Small intestine (tissue), 7 donors: ENCODE measurements around the gene ARID2. TPM values are rescaled to one million over a fixed set of nuclear protein-coding genes. Genes with fewer than 3 reads are reported as not detected.

Source experiments
- DNase-seq, 2 donors: peaks; one replicate each; pipeline versions ENCODE4 v3.0.0 to v3.0.0-alpha.2; 2013
- FAIRE-seq: peaks from 2 replicates; lab custom pipeline; 2012; peaks lifted over from hg19 to GRCh38; lab: Jason Lieb, UNC
- H3K27ac ChIP-seq, 3 donors: one replicate each; pipeline ENCODE4 v1.5.1; 2013; ENCODE audit warnings: low read length in 2 of 3, mild to moderate bottlenecking in 2 of 3, control low read depth in 1 of 3, inconsistent platforms in 1 of 3, low read depth in 1 of 3, moderate library complexity in 1 of 3
- H3K27me3 ChIP-seq, 3 donors: one replicate each; pipeline ENCODE4 v1.6.1; 2013; ENCODE audit warnings: low read length in 3 of 3, inconsistent platforms in 1 of 3; ENCODE audit not compliant: control insufficient read depth in 3 of 3, insufficient read depth in 3 of 3
- H3K36me3 ChIP-seq, 3 donors: one replicate each; pipeline ENCODE4 v1.6.1; 2013; ENCODE audit warnings: low read length in 3 of 3, inconsistent platforms in 1 of 3, low read depth in 1 of 3, mild to moderate bottlenecking in 1 of 3, moderate library complexity in 1 of 3; ENCODE audit not compliant: control insufficient read depth in 3 of 3, insufficient read depth in 2 of 3
- H3K4me1 ChIP-seq, 3 donors: one replicate each; pipeline ENCODE4 v1.6.1; 2013; ENCODE audit warnings: low read length in 2 of 3, inconsistent platforms in 1 of 3, low read depth in 1 of 3, mild to moderate bottlenecking in 1 of 3, moderate library complexity in 1 of 3; ENCODE audit not compliant: control insufficient read depth in 3 of 3, insufficient read depth in 2 of 3
- H3K4me3 ChIP-seq, 3 donors: one replicate each; pipeline ENCODE4 v1.5.1; 2013; ENCODE audit warnings: low read length in 3 of 3, control low read depth in 1 of 3, inconsistent platforms in 1 of 3, low read depth in 1 of 3, mild to moderate bottlenecking in 1 of 3, moderate library complexity in 1 of 3
- H3K9me3 ChIP-seq, 2 donors: one replicate each; pipeline ENCODE4 v1.6.1; 2013; ENCODE audit warnings: low read depth in 1 of 2, low read length in 1 of 2; ENCODE audit not compliant: control insufficient read depth in 2 of 2, insufficient read depth in 1 of 2
- WGBS, 3 donors: extraction: QIAGEN DNeasy Blood & Tissue Kit; methylation state at CpG; one replicate each; pipeline ENCODE4 v1.1.7; 2013; 5-methylcytosine and 5-hydroxymethylcytosine counted together
- polyA plus RNA-seq, 4 donors: library from polyadenylated mRNA; stranded (reverse) in 3 of 4; unstranded in 1 of 4; fragments of 200-250 nt in 3 of 4; fragments of 120-200 nt in 1 of 4; gene quantifications; one replicate each; pipeline versions ENCODE4 v1.2.1 to v1.2.3, GENCODE V29; 2013
- donor health status: healthy with polysubstance abuse.
- donor health status: control.
- donor health status: control.
- donor health status: Bipolar disorder and iron deficiency.
- donor health status: healthy.

Gene ARID2
- polyA plus RNA-seq, 4 donors, result 5.1 to 17.6 (median 6.0) TPM

- H3K9me3 ChIP-seq, result no peaks in the 10 kb centered on the region
- peak overlapping the region; percentile 84 to 98 (median 94) for H3K27ac ChIP-seq
- no peaks in the 10 kb centered on the region for H3K27me3 ChIP-seq
- WGBS, 3 donors, result 4 to 10% (median 7%) methylated on average over 4 of the region's 4 CpGs
- FAIRE-seq, result no peak
- H3K36me3 ChIP-seq, result peaks cover 0 to 10% (median 3%) of the 10 kb centered on the region in 3 donors
- H3K4me1 ChIP-seq, result no peaks in the 10 kb centered on the region
- peak in 1 of 2 donors; percentile 10 for DNase-seq
- peak overlapping the region; percentile 81 to 99 (median 86) for H3K4me3 ChIP-seq
Observed at GRCh38 chr12:45731190-45731775, 1.8 kb downstream of the ARID2 start.

- Histone ChIP-seq H3K27ac (peak overlapping the region in 2 of 3 donors; percentile 49 to 94), H3K9me3 (peaks cover 0 to 3% of the 10 kb centered on the region in 2 donors)
- WGBS, 3 donors, result 3 to 11% (median 5%) methylated on average over 5 of the region's 5 CpGs
Observed at GRCh38 chr12:45732250-45732649, 2.7 kb downstream of the ARID2 start.

GRCh38 chr12:45732936-45733335, 3.4 kb downstream of the ARID2 start:
- FAIRE-seq (no peak), DNase-seq (peak in 1 of 2 donors; percentile 19)
- peak overlapping the region in 1 of 3 donors; percentile 25 for H3K27ac ChIP-seq
- peaks cover 0 to 6% of the 10 kb centered on the region in 2 donors for H3K9me3 ChIP-seq
- peaks cover 0 to 14% (median 5%) of the 10 kb centered on the region in 3 donors for H3K36me3 ChIP-seq
- no peaks in the 10 kb centered on the region for H3K27me3 ChIP-seq
- no peaks in the 10 kb centered on the region for H3K4me1 ChIP-seq
- H3K4me3 ChIP-seq, result no peak overlapping the region

More at GRCh38 chr12:45732250-45732649, 2.7 kb downstream of the ARID2 start:
- Histone ChIP-seq H3K36me3 (peaks cover 0 to 12% (median 3%) of the 10 kb centered on the region in 3 donors), H3K4me1 (no peaks in the 10 kb centered on the region), H3K4me3 (peak overlapping the region in 1 of 3 donors; percentile 30), H3K27me3 (no peaks in the 10 kb centered on the region)
- DNase-seq (peak; percentile 58 to 66), FAIRE-seq (peak; percentile 23)

GRCh38 chr12:45737638-45738037, 8.1 kb downstream of the ARID2 start:
- Histone ChIP-seq H3K4me1 (no peaks in the 10 kb centered on the region), H3K27me3 (no peaks in the 10 kb centered on the region), H3K36me3 (peaks cover 2 to 21% (median 5%) of the 10 kb centered on the region in 3 donors), H3K27ac (no peak overlapping the region), H3K4me3 (no peak overlapping the region), H3K9me3 (peaks cover 0 to 11% of the 10 kb centered on the region in 2 donors)
- DNase-seq (no peak), FAIRE-seq (no peak)

GRCh38 chr12:45742590-45742989, 13.1 kb downstream of the ARID2 start:
- H3K27me3 ChIP-seq, result no peaks in the 10 kb centered on the region
- no peak overlapping the region for H3K4me3 ChIP-seq
- FAIRE-seq (no peak), DNase-seq (no peak)
- peaks cover 0 to 13% of the 10 kb centered on the region in 2 donors for H3K9me3 ChIP-seq
- 98 to 100% (median 100%) methylated on average over 1 of the region's 1 CpG for WGBS, 3 donors
- peaks cover 0 to 1% (median 0%) of the 10 kb centered on the region in 3 donors for H3K4me1 ChIP-seq
- peaks cover 1 to 18% (median 2%) of the 10 kb centered on the region in 3 donors for H3K36me3 ChIP-seq
- no peak overlapping the region for H3K27ac ChIP-seq

GRCh38 chr12:45743247-45743646, 13.7 kb downstream of the ARID2 start:
- Histone ChIP-seq H3K4me3 (no peak overlapping the region), H3K4me1 (peaks cover 0 to 1% (median 0%) of the 10 kb centered on the region in 3 donors), H3K27ac (no peak overlapping the region), H3K36me3 (peaks cover 0 to 18% (median 2%) of the 10 kb centered on the region in 3 donors), H3K27me3 (no peaks in the 10 kb centered on the region), H3K9me3 (peaks cover 0 to 11% of the 10 kb centered on the region in 2 donors)
- FAIRE-seq (no peak), DNase-seq (no peak)
- 84 to 93% (median 91%) methylated on average over 2 of the region's 2 CpGs for WGBS, 3 donors

GRCh38 chr12:45745861-45746277, 16.4 kb downstream of the ARID2 start:
- no peaks in the 10 kb centered on the region for H3K27me3 ChIP-seq
- no peak overlapping the region for H3K27ac ChIP-seq
- peaks cover 0 to 11% of the 10 kb centered on the region in 2 donors for H3K9me3 ChIP-seq
- 62 to 78% (median 64%) methylated on average over 1 of the region's 1 CpG for WGBS, 3 donors
- H3K4me3 ChIP-seq, result no peak overlapping the region
- DNase-seq, result peak; percentile 9 to 13
- FAIRE-seq, result peak; percentile 74
- peaks cover 0 to 1% (median 0%) of the 10 kb centered on the region in 3 donors for H3K4me1 ChIP-seq
- peaks cover 0 to 16% (median 2%) of the 10 kb centered on the region in 3 donors for H3K36me3 ChIP-seq

- Histone ChIP-seq H3K27me3 (no peaks in the 10 kb centered on the region), H3K4me1 (no peaks in the 10 kb centered on the region), H3K27ac (no peak overlapping the region), H3K36me3 (peaks cover 0 to 9% (median 0%) of the 10 kb centered on the region in 3 donors), H3K9me3 (no peaks in the 10 kb centered on the region), H3K4me3 (no peak overlapping the region)
- no peak for FAIRE-seq
- no peak for DNase-seq
- 83 to 96% (median 90%) methylated on average over 3 of the region's 3 CpGs for WGBS, 3 donors
Observed at GRCh38 chr12:45756666-45757065, 27.2 kb downstream of the ARID2 start.
